Skeletal muscle satellite cell (primary cell): ENCODE measurements around the gene VAMP2.

Source experiments
- H3K27me3 ChIP-seq: 2 replicates; pipeline ENCODE4 v1.7.0; 2013; ENCODE audit warnings: low read length; ENCODE audit not compliant: control insufficient read depth, insufficient read depth
- H3K36me3 ChIP-seq: 2 replicates; pipeline ENCODE4 v1.7.0; 2013; ENCODE audit warnings: mild to moderate bottlenecking, control low read depth, low read length; ENCODE audit not compliant: insufficient read depth
- H3K4me1 ChIP-seq: 2 replicates; pipeline ENCODE4 v1.7.0; 2013; ENCODE audit warnings: low read length; ENCODE audit not compliant: control insufficient read depth, insufficient read depth
- H3K4me2 ChIP-seq: 2 replicates; pipeline ENCODE4 v1.7.0; 2013; ENCODE audit warnings: mild to moderate bottlenecking, low read length
- H3K4me3 ChIP-seq: 2 replicates; pipeline ENCODE4 v1.7.0; 2013; ENCODE audit warnings: low read length
- H3K9ac ChIP-seq: 2 replicates; pipeline ENCODE4 v1.7.0; 2013; ENCODE audit warnings: mild to moderate bottlenecking, low read depth, low read length, moderate library complexity
- H3K9me3 ChIP-seq: replicated peaks from 2 replicates; pipeline ENCODE4 v1.7.0; 2013; ENCODE audit warnings: mild to moderate bottlenecking, control low read depth, low read length

VAMP2 gene

DNA sequence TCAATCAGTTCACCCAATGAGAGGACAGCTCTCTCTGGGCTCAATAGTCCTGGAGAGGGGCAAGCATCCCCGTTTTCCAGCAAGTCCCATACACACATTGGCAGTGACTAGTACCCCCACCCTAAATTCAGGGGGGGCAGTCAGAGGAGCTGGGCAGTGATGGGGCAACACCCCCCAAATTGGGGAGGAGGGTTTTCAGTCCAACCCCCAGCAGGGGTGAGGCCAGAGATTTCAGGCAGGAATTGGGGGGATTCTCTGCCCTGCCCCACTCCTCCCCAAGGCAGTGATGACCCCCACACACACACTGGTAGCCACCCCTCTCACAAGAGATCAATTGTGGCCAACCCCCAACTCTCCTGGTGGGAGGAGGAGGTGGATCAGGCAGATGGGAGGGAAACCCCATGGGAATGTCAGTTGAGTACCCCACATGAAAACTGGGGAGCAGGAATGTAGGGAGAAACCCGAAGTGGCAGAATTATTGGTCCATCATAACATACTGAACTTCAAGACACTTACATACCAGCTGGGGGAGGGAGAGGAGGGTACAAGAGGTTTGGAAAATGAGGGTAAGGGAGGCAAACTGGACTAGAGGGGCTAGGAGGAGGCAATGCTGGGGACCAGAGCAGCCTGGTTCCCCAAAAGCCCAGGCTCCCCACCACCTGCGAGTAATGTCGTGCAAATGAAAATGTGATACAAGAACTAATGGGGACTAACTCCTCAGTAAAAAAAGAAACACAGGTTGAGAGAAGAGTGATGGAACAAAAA lies 3.1 kb downstream of the VAMP2 start:
- Histone ChIP-seq H3K4me1 (peaks cover 48% of the 10 kb centered on the region), H3K4me3 (no peak overlapping the region)

DNA sequence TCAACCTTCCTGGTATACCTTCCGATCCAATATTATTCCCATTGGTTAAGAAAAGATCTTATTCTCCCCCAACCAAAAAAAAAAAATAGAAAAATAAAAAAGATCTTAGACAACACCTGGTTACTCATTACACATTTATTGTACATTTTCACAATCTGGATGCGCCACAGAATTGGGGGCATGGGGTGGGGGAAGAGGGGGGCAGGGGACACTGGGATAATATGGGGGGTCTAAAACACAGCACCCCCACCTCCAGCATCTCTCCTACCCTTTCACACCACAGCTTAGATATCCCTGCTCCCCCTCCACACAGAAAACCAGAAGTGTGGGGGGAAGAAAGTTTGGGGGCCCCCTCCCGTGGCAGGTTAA lies 3.7 kb downstream of the VAMP2 start:
- Histone ChIP-seq H3K4me1 (peaks cover 45% of the 10 kb centered on the region), H3K36me3 (peaks cover 26% of the 10 kb centered on the region), H3K9ac (no peak overlapping the region), H3K4me2 (no peak overlapping the region), H3K4me3 (no peak overlapping the region), H3K27me3 (no peaks in the 10 kb centered on the region), H3K9me3 (no peaks in the 10 kb centered on the region)

More for the DNA sequence above, 3.1 kb downstream of the VAMP2 start:
- no peak overlapping the region for H3K4me2 ChIP-seq
- no peaks in the 10 kb centered on the region for H3K27me3 ChIP-seq
- H3K36me3 ChIP-seq = peaks cover 26% of the 10 kb centered on the region
- no peak overlapping the region for H3K9ac ChIP-seq
- H3K9me3 ChIP-seq = no peaks in the 10 kb centered on the region

DNA sequence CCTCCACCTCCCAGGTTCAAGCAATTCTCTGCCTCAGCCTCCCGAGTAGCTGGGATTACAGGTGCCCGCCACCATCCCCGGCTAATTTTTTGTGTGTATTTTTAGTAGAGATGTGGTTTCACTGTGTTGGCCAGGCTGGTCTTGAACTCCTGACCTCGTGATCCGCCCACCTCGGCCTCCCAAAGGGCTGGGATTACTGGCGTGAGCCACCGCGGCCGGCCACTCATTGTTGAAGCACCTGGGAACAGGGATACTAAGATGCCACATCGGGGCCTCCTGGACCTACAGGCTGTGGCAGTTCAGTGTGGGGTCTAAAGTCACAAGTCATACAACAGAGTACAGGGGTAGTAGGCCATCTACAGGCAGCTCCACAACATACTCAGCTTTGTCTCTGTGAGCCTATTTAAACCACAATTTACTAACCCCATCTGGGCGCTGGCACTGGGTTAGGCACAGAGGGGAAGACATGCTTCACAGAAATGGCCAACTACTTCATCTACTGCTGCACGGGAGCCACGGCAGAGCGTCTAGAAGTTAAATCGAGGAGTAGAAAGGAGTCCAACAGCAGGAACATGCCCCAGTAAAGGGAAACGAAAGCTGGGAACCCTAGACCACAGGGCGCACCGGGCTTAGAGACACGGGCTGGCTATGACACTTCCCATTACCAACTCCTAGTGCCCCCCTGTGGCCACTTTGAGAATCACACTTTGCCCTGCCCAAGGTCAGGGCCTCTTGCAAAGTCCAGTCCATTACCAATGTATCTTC lies 4.3 kb downstream of the VAMP2 start:
- Histone ChIP-seq H3K4me1 (peaks cover 44% of the 10 kb centered on the region), H3K9ac (peak overlapping the region; percentile 67), H3K9me3 (no peaks in the 10 kb centered on the region), H3K36me3 (peaks cover 26% of the 10 kb centered on the region), H3K27me3 (no peaks in the 10 kb centered on the region), H3K4me3 (no peak overlapping the region), H3K4me2 (peak overlapping the region; percentile 72)

GRCh38 chr17:8156246-8156992 lies 6.3 kb downstream of the VAMP2 start:
- Histone ChIP-seq H3K9ac (peak overlapping the region; percentile 100), H3K27me3 (no peaks in the 10 kb centered on the region), H3K4me2 (peak overlapping the region; percentile 87), H3K4me3 (peak overlapping the region; percentile 93), H3K9me3 (no peaks in the 10 kb centered on the region), H3K4me1 (peaks cover 44% of the 10 kb centered on the region), H3K36me3 (peaks cover 32% of the 10 kb centered on the region)

- Histone ChIP-seq H3K27me3 (no peaks in the 10 kb centered on the region), H3K36me3 (peaks cover 29% of the 10 kb centered on the region), H3K9ac (peak overlapping the region; percentile 100), H3K9me3 (no peaks in the 10 kb centered on the region), H3K4me3 (peak overlapping the region; percentile 93), H3K4me1 (peaks cover 40% of the 10 kb centered on the region), H3K4me2 (peak overlapping the region; percentile 86)
These were observed 6.8 kb downstream of the VAMP2 start for GRCh38 chr17:8155996-8156245.

- Histone ChIP-seq H3K9me3 (no peaks in the 10 kb centered on the region), H3K36me3 (peaks cover 29% of the 10 kb centered on the region), H3K9ac (peak overlapping the region; percentile 100), H3K4me2 (peak overlapping the region; percentile 86), H3K4me1 (peaks cover 41% of the 10 kb centered on the region), H3K4me3 (peak overlapping the region; percentile 93), H3K27me3 (no peaks in the 10 kb centered on the region)
These were observed 7.3 kb downstream of the VAMP2 start for GRCh38 chr17:8155231-8155995.

DNA sequence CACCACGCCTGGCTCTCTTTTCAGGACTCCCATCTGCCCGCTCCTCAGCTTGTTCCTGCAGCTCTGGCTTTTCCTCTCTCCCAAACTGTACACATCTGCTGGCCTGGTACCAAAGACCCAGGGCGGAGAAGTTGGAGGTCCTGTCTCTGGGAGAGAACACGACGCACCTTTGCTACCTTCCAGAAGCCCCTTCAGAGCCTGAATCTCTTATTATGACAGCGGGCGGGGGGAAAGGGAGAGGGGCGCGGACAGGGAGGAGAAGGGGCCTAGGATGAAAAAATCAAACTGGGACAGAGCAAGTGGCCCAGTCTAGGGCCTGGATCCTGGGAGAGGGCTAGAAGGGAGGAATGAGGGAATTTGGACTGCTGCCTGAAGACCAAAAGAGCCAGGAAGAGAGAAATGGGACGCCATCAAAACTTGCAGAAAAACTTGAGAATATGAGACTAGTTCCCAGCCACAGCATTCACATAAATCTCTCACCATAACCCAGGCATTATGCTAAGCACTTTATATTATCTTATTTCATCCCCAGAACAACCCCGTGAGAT lies 8.1 kb downstream of the VAMP2 start:
- Histone ChIP-seq H3K27me3 (no peaks in the 10 kb centered on the region), H3K4me1 (peaks cover 48% of the 10 kb centered on the region), H3K4me2 (peak overlapping the region; percentile 86), H3K4me3 (peak overlapping the region; percentile 93), H3K9me3 (no peaks in the 10 kb centered on the region), H3K36me3 (peaks cover 31% of the 10 kb centered on the region), H3K9ac (peak overlapping the region; percentile 100)

- H3K9me3 ChIP-seq = no peaks in the 10 kb centered on the region
- peaks cover 48% of the 10 kb centered on the region for H3K4me1 ChIP-seq
- peak overlapping the region; percentile 93 for H3K4me3 ChIP-seq
- no peaks in the 10 kb centered on the region for H3K27me3 ChIP-seq
- H3K4me2 ChIP-seq = peak overlapping the region; percentile 96
- H3K36me3 ChIP-seq = peaks cover 32% of the 10 kb centered on the region
- peak overlapping the region; percentile 100 for H3K9ac ChIP-seq
These were observed 8.7 kb downstream of the VAMP2 start for GRCh38 chr17:8153957-8154607.

- peaks cover 34% of the 10 kb centered on the region for H3K36me3 ChIP-seq
- no peaks in the 10 kb centered on the region for H3K9me3 ChIP-seq
- peak overlapping the region; percentile 96 for H3K4me2 ChIP-seq
- peaks cover 47% of the 10 kb centered on the region for H3K4me1 ChIP-seq
- H3K27me3 ChIP-seq = no peaks in the 10 kb centered on the region
- H3K4me3 ChIP-seq = peak overlapping the region; percentile 79
- peak overlapping the region; percentile 99 for H3K9ac ChIP-seq
These were observed 9.2 kb downstream of the VAMP2 start for GRCh38 chr17:8153525-8153956.

DNA sequence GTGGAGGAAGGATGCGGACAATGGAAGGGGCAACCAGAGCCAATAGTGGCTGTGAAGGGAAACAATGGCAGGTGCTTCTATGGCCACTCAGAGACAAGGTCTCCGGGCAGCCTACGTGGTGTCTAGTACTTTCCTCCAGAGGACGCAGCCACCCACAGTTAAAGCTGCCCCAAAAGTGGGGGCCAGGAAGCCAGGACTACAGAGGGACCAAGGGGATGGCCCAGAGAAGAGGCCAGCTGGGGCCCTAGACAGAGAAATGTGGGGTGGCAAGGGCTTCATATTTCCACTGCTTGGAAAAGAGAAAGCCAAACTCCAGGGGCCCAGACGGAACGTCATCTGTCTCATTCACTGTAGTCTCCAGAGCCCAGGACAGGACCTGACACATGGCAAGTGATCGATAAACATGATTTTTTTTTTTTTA lies 9.7 kb downstream of the VAMP2 start:
- peak overlapping the region; percentile 96 for H3K4me2 ChIP-seq
- H3K27me3 ChIP-seq = no peaks in the 10 kb centered on the region
- peaks cover 44% of the 10 kb centered on the region for H3K4me1 ChIP-seq
- peak overlapping the region; percentile 79 for H3K4me3 ChIP-seq
- peak overlapping the region; percentile 99 for H3K9ac ChIP-seq
- H3K9me3 ChIP-seq = no peaks in the 10 kb centered on the region
- H3K36me3 ChIP-seq = peaks cover 37% of the 10 kb centered on the region
